Measurements from ENCODE around the gene RARB.

RARB gene

GRCh38 chr3:25508433-25508832 lies 80.4 kb downstream of the RARB start:
- TF ChIP-seq CSDC2 (CRISPR knock-in tag; IDR thresholded peaks at IDR 0.05) (no peak), POU6F1 (CRISPR knock-in tag; IDR thresholded peaks at IDR 0.05; ENCODE audit: borderline replicate concordance, low read depth) (no peak), ZFP3 (CRISPR knock-in tag; IDR thresholded peaks at IDR 0.05) (no peak), ARNTL (CRISPR knock-in tag; IDR thresholded peaks at IDR 0.05; ENCODE audit: borderline replicate concordance, low read depth) (no peak), ZNF70 (CRISPR knock-in tag; IDR thresholded peaks at IDR 0.05) (no peak), ZFP30 (CRISPR knock-in tag; IDR thresholded peaks at IDR 0.05) (no peak), GLIS3 (CRISPR knock-in tag; IDR thresholded peaks at IDR 0.05) (no peak), TSHZ2 (CRISPR knock-in tag; IDR thresholded peaks at IDR 0.05) (no peak), BACH2 (CRISPR knock-in tag; IDR thresholded peaks at IDR 0.05; ENCODE audit: borderline replicate concordance) (no peak), ZNF8 (CRISPR knock-in tag; IDR thresholded peaks at IDR 0.05) (no peak), OSR1 (CRISPR knock-in tag; IDR thresholded peaks at IDR 0.05) (no peak), CSRNP3 (CRISPR knock-in tag; IDR thresholded peaks at IDR 0.05) (no peak), ZNF565 (CRISPR knock-in tag; conservative IDR thresholded peaks at IDR 0.05; ENCODE audit: low read depth) (no peak), SNAI2 (CRISPR knock-in tag; IDR thresholded peaks at IDR 0.05) (no peak), PATZ1 (CRISPR knock-in tag; IDR thresholded peaks at IDR 0.05; ENCODE audit: borderline replicate concordance) (no peak)
- peak; percentile 23; the same call in 2 of the 3 replicates for ATAC-seq

- TF ChIP-seq ZNF70 (CRISPR knock-in tag; IDR thresholded peaks at IDR 0.05) (no peak), ZFP3 (CRISPR knock-in tag; IDR thresholded peaks at IDR 0.05) (peak; percentile 78)
- peak; percentile 86 for ATAC-seq
These were observed 80.8 kb downstream of the RARB start for GRCh38 chr3:25508901-25509300.

- TF ChIP-seq POU6F1 (CRISPR knock-in tag; IDR thresholded peaks at IDR 0.05; ENCODE audit: borderline replicate concordance, low read depth) (no peak), GLIS3 (CRISPR knock-in tag; IDR thresholded peaks at IDR 0.05) (no peak), PPARA (CRISPR knock-in tag; IDR thresholded peaks at IDR 0.05; ENCODE audit: borderline replicate concordance) (no peak), PATZ1 (CRISPR knock-in tag; IDR thresholded peaks at IDR 0.05; ENCODE audit: borderline replicate concordance) (no peak), OSR1 (CRISPR knock-in tag; IDR thresholded peaks at IDR 0.05) (no peak), TCF4 (CRISPR knock-in tag; IDR thresholded peaks at IDR 0.05; ENCODE audit: borderline replicate concordance) (no peak), TOX (CRISPR knock-in tag; IDR thresholded peaks at IDR 0.05; ENCODE audit: borderline replicate concordance) (no peak), ARNTL (CRISPR knock-in tag; IDR thresholded peaks at IDR 0.05; ENCODE audit: borderline replicate concordance, low read depth) (no peak), ZNF565 (CRISPR knock-in tag; conservative IDR thresholded peaks at IDR 0.05; ENCODE audit: low read depth) (no peak)
- no peak for ATAC-seq
These were observed 82.7 kb downstream of the RARB start for GRCh38 chr3:25510797-25511196.

Measured in SK-N-SH treated with all-trans-retinoic acid at 6 μM for 48 hours (cell line).